ENCODE measurements around the gene ATP8B4.

ATP8B4 gene

GRCh38 chr15:49814709-49815108 lies 304.3 kb downstream of the ATP8B4 start:
- DNase-seq: no peak
- no peaks in the 10 kb centered on the region for H3K9me3 Mint-ChIP-seq

GRCh38 chr15:49813625-49814024 lies 305.4 kb downstream of the ATP8B4 start:
- Mint-ChIP-seq H3K27ac (no peak overlapping the region), H3K27me3 (no peaks in the 10 kb centered on the region), H3K9me3 (no peaks in the 10 kb centered on the region), H3K4me3 (no peak overlapping the region), H3K36me3 (no peaks in the 10 kb centered on the region), H3K4me1 (peaks cover 5% of the 10 kb centered on the region)
- DNase-seq: no peak
- CTCF ChIA-PET: no interaction called here

More at GRCh38 chr15:49814709-49815108, 304.3 kb downstream of the ATP8B4 start:
- Mint-ChIP-seq H3K36me3 (no peaks in the 10 kb centered on the region), H3K4me1 (peaks cover 5% of the 10 kb centered on the region), H3K27me3 (no peaks in the 10 kb centered on the region), H3K4me3 (no peak overlapping the region), H3K27ac (no peak overlapping the region)
- CTCF ChIA-PET: no interaction called here

GRCh38 chr15:49810720-49811119 lies 308.3 kb downstream of the ATP8B4 start:
- Mint-ChIP-seq H3K27me3 (no peaks in the 10 kb centered on the region), H3K9me3 (no peaks in the 10 kb centered on the region), H3K4me3 (no peak overlapping the region), H3K36me3 (no peaks in the 10 kb centered on the region), H3K27ac (no peak overlapping the region), H3K4me1 (peaks cover 1% of the 10 kb centered on the region)
- CTCF ChIA-PET: no interaction called here
- DNase-seq: no peak

GRCh38 chr15:49809894-49810609 lies 309.0 kb downstream of the ATP8B4 start:
- H3K27me3 Mint-ChIP-seq: no peaks in the 10 kb centered on the region
- DNase-seq: no peak
- H3K4me1 Mint-ChIP-seq: no peaks in the 10 kb centered on the region
- no peaks in the 10 kb centered on the region for H3K9me3 Mint-ChIP-seq
- H3K27ac Mint-ChIP-seq: no peak overlapping the region
- CTCF ChIA-PET: no interaction called here
- H3K4me3 Mint-ChIP-seq: no peak overlapping the region
- H3K36me3 Mint-ChIP-seq: no peaks in the 10 kb centered on the region

- Mint-ChIP-seq H3K27me3 (no peaks in the 10 kb centered on the region), H3K4me1 (no peaks in the 10 kb centered on the region), H3K36me3 (no peaks in the 10 kb centered on the region), H3K4me3 (no peak overlapping the region), H3K27ac (no peak overlapping the region), H3K9me3 (peaks cover under 1% of the 10 kb centered on the region)
- DNase-seq: no peak
- CTCF ChIA-PET: no interaction called here
Observed at GRCh38 chr15:49808341-49808740, 310.7 kb downstream of the ATP8B4 start.
